GM19043 (cell line): Measurements from ENCODE around the gene MYO18A.

Experiments used
- ATAC-seq: cut with Tn5 transposase; IDR thresholded peaks from one replicate; pipeline ENCODE4 v1.9.1; 2021; ENCODE audit warnings: low read depth; ENCODE audit not compliant: unreplicated experiment

Gene MYO18A

GRCh38 chr17:29168079-29168758, 12.0 kb downstream of the MYO18A start:
- no peak for ATAC-seq

GRCh38 chr17:29167393-29168078, 12.7 kb downstream of the MYO18A start:
- no peak for ATAC-seq

GRCh38 chr17:29166507-29166887, 13.7 kb downstream of the MYO18A start:
- ATAC-seq = no peak

GRCh38 chr17:29165800-29166506, 14.2 kb downstream of the MYO18A start:
- ATAC-seq = no peak

- no peak for ATAC-seq
Observed at GRCh38 chr17:29165261-29165660, 14.9 kb downstream of the MYO18A start.

- ATAC-seq = no peak
Observed at GRCh38 chr17:29163563-29163962, 16.6 kb downstream of the MYO18A start.

GRCh38 chr17:29162909-29163341, 17.3 kb downstream of the MYO18A start:
- no peak for ATAC-seq

- no peak for ATAC-seq
Observed at GRCh38 chr17:29162082-29162908, 17.9 kb downstream of the MYO18A start.

- ATAC-seq = no peak
Observed at GRCh38 chr17:29160253-29160652, 19.9 kb downstream of the MYO18A start.

GRCh38 chr17:29159306-29159860, 20.8 kb downstream of the MYO18A start:
- no peak for ATAC-seq

GRCh38 chr17:29158488-29159275, 21.5 kb downstream of the MYO18A start:
- ATAC-seq = no peak

- ATAC-seq = no peak
Observed at GRCh38 chr17:29158096-29158487, 22.1 kb downstream of the MYO18A start.

- no peak for ATAC-seq
Observed at GRCh38 chr17:29157310-29157709, 22.9 kb downstream of the MYO18A start.

GRCh38 chr17:29156781-29157180, 23.4 kb downstream of the MYO18A start:
- no peak for ATAC-seq

- no peak for ATAC-seq
Observed at GRCh38 chr17:29155966-29156338, 24.2 kb downstream of the MYO18A start.

GRCh38 chr17:29155227-29155965, 24.8 kb downstream of the MYO18A start:
- ATAC-seq = no peak

- no peak for ATAC-seq
Observed at GRCh38 chr17:29154516-29155226, 25.5 kb downstream of the MYO18A start.

- no peak for ATAC-seq
Observed at GRCh38 chr17:29151567-29151966, 28.6 kb downstream of the MYO18A start.
